Pancreas (tissue), 10 donors: ENCODE data around the gene EPS8L2. TPM values are rescaled to one million over a fixed set of nuclear protein-coding genes. Genes with fewer than 3 reads are reported as not detected.

Experiments
- ATAC-seq, 4 donors: fragments of 200-7000 bp; cut with Tn5 transposase; one replicate each; pipeline versions ENCODE4 v1.8.0 to v1.9.1; 2020; ENCODE audit warnings: mild to moderate bottlenecking in 4 of 4, moderate library complexity in 4 of 4
- DNase-seq, 6 donors: peaks; one replicate each; pipeline ENCODE4 v3.0.0-alpha.2; 2020
- FAIRE-seq: peaks from 2 replicates; lab custom pipeline; 2012; peaks lifted over from hg19 to GRCh38; lab: Jason Lieb, UNC
- H3K27ac ChIP-seq, 4 donors: fragments of 200-600 bp; sonication (generic); 1 replicate in 3 of 4; 2 replicates in 1 of 4; pipeline versions ENCODE4 v1.5.0 to v1.8.0; 2020
- H3K27me3 ChIP-seq, 4 donors: fragments of 200-600 bp; one replicate each; pipeline ENCODE4 v1.8.0; 2021
- H3K36me3 ChIP-seq, 3 donors: fragments of 200-600 bp; sonication (generic) in 1 of 3; one replicate each; pipeline versions ENCODE4 v1.5.0 to v1.8.0; 2020 to 2021
- H3K4me1 ChIP-seq, 3 donors: fragments of 200-600 bp; one replicate each; pipeline ENCODE4 v1.8.0; 2021
- H3K4me3 ChIP-seq, 4 donors: fragments of 200-600 bp; sonication (generic) in 2 of 4; one replicate each; pipeline versions ENCODE4 v1.5.0 to v1.8.0; 2020 to 2021
- H3K9me3 ChIP-seq, 4 donors: fragments of 200-600 bp; one replicate each; pipeline ENCODE4 v1.8.0; 2021
- CTCF ChIP-seq, 4 donors: fragments of 200-600 bp; sonication (generic) in 3 of 4; IDR thresholded peaks; one replicate each; pipeline versions ENCODE4 v1.5.0 to v1.8.0; 2021; ENCODE audit warnings: antibody characterized with exemption in 4 of 4
- WGBS, 2 donors: extraction: QIAGEN DNeasy Blood & Tissue Kit; methylation state at CpG; one replicate each; pipeline ENCODE4 v1.1.7; 2013; 5-methylcytosine and 5-hydroxymethylcytosine counted together
- intact Hi-C, 3 donors: fragments of 100-400 bp; cut with DNase I; formaldehyde crosslinking; loops; one replicate each; pipeline versions ENCODE4 v1.11.1 to v1.14.2; 2022
- polyA plus RNA-seq, 2 donors: library from polyadenylated mRNA; stranded (reverse); fragments of 200-250 nt; gene quantifications; one replicate each; pipeline ENCODE4 v1.2.3, GENCODE V29; 2013
- total RNA-seq, 6 donors: library from RNA; stranded (reverse); fragmentation: NEBNext Ultra II Directional in 4 of 6; extraction: Animal tissue kit (Norgen Biotek cat#: 25700) in 4 of 6; gene quantifications; one replicate each; pipeline versions ENCODE4 v1.2.1 to v1.2.4, GENCODE V29; 2021 to 2023
- donor health status: healthy with polysubstance abuse.
- donor health status: DM: no; HTN: no; CAD: no; lungs with moderate emphysema.
- donor health status: DM: no; HTN: no; CAD: no.
- donor health status: control.
- donor health status: control.
- donor health status: Bipolar disorder and iron deficiency.
- donor health status: DM: yes; HTN: yes; CAD: no.
- donor health status: DM: no; HTN: no; CAD: no.
- donor health status: DM: no; HTN: no; CAD: no.
- donor health status: DM: yes; HTN: yes; CAD: no.

EPS8L2 gene
- total RNA-seq (100 to 1,000 TPM in 2 of 6 donors, 10 to 100 TPM in 4; 58.1 to 113 (median 71.1) TPM), polyA plus RNA-seq (100 to 1,000 TPM; 249 to 286 TPM)

- Histone ChIP-seq H3K36me3 (peaks cover 0 to 4% (median 0%) of the 10 kb centered on the region in 3 donors), H3K4me1 (peaks cover 24 to 42% (median 31%) of the 10 kb centered on the region in 3 donors), H3K9me3 (no peaks in the 10 kb centered on the region), H3K4me3 (peak within 1 kb of the TSS; percentile 57 to 85 (median 82)), H3K27me3 (no peaks in the 10 kb centered on the region), H3K27ac (peak within 1 kb of the TSS; percentile 79 to 93 (median 85))
- ATAC-seq, result peak; percentile 45 to 56 (median 53)
- DNase-seq, result peak; percentile 70 to 89 (median 85)
- WGBS, 2 donors, result 2 to 3% methylated on average over 66 to 87 of the region's 90 CpGs
- intact Hi-C loops, result no loop called here
- no peak for TF ChIP-seq CTCF (IDR thresholded peaks at IDR 0.05)
- no peak for FAIRE-seq
Measured at GRCh38 chr11:705646-706438, at the start of gene EPS8L2. Gene EPS8L2 (plus strand): TSS chr11:706231. CDS start chr11:709408, 3,177 bp downstream.

- peaks cover 0 to 12% (median 10%) of the 10 kb centered on the region in 3 donors for H3K4me1 ChIP-seq
- 92 to 95% methylated on average over 14 of the region's 14 CpGs for WGBS, 2 donors
- intact Hi-C loops, result no loop called here
- no peak overlapping the region for H3K4me3 ChIP-seq
- H3K36me3 ChIP-seq, result peaks cover 0 to 4% (median 0%) of the 10 kb centered on the region in 3 donors
- TF ChIP-seq CTCF (IDR thresholded peaks at IDR 0.05), result no peak
- no peaks in the 10 kb centered on the region for H3K9me3 ChIP-seq
- DNase-seq (no peak), FAIRE-seq (no peak), ATAC-seq (no peak)
- no peaks in the 10 kb centered on the region for H3K27me3 ChIP-seq
- no peak overlapping the region for H3K27ac ChIP-seq
Measured at GRCh38 chr11:656426-656825, 49.6 kb upstream of the EPS8L2 start.

- intact Hi-C loops, result no loop called here
- no peak for TF ChIP-seq CTCF (IDR thresholded peaks at IDR 0.05)
Measured at GRCh38 chr11:656866-657265, 49.2 kb upstream of the EPS8L2 start.

GRCh38 chr11:657691-658126 lies 48.3 kb upstream of the EPS8L2 start:
- FAIRE-seq (no peak), ATAC-seq (peak; percentile 29 to 46 (median 44)), DNase-seq (no peak)
- H3K27me3 ChIP-seq, result no peaks in the 10 kb centered on the region
- peaks cover 0 to 12% (median 10%) of the 10 kb centered on the region in 3 donors for H3K4me1 ChIP-seq
- peaks cover 0 to 4% (median 0%) of the 10 kb centered on the region in 3 donors for H3K36me3 ChIP-seq
- no peak for TF ChIP-seq CTCF (IDR thresholded peaks at IDR 0.05)
- intact Hi-C loops, result no loop called here
- no peaks in the 10 kb centered on the region for H3K9me3 ChIP-seq
- 64 to 65% methylated on average over 14 of the region's 14 CpGs for WGBS, 2 donors
- no peak overlapping the region for H3K27ac ChIP-seq
- H3K4me3 ChIP-seq, result no peak overlapping the region

More at GRCh38 chr11:656866-657265, 49.2 kb upstream of the EPS8L2 start:
- Histone ChIP-seq H3K9me3 (no peaks in the 10 kb centered on the region), H3K27me3 (no peaks in the 10 kb centered on the region), H3K36me3 (peaks cover 0 to 4% (median 0%) of the 10 kb centered on the region in 3 donors), H3K4me1 (peaks cover 0 to 12% (median 10%) of the 10 kb centered on the region in 3 donors), H3K4me3 (no peak overlapping the region), H3K27ac (no peak overlapping the region)
- FAIRE-seq (no peak), DNase-seq (no peak), ATAC-seq (no peak)
- WGBS, 2 donors, result 78 to 80% methylated on average over 7 of the region's 7 CpGs
